Esophagus (tissue), 2 donors: ENCODE data around the gene CARD9. TPM values are rescaled to one million over a fixed set of nuclear protein-coding genes. Genes with fewer than 3 reads are reported as not detected.

Experiments used
- H3K27ac ChIP-seq, 2 donors: one replicate each; pipeline ENCODE4 v1.5.1; 2013; ENCODE audit warnings: low read depth in 2 of 2, mild to moderate bottlenecking in 2 of 2, inconsistent platforms in 1 of 2, low read length in 1 of 2, moderate library complexity in 1 of 2
- H3K27me3 ChIP-seq, 2 donors: one replicate each; pipeline ENCODE4 v1.6.1; 2013; ENCODE audit warnings: low read length in 2 of 2, control low read depth in 1 of 2, mild to moderate bottlenecking in 1 of 2; ENCODE audit not compliant: insufficient read depth in 2 of 2, control insufficient read depth in 1 of 2
- H3K36me3 ChIP-seq, 2 donors: one replicate each; pipeline ENCODE4 v1.6.1; 2013; ENCODE audit warnings: low read length in 1 of 2; ENCODE audit not compliant: control insufficient read depth in 2 of 2, insufficient read depth in 2 of 2
- H3K4me1 ChIP-seq, 2 donors: one replicate each; pipeline ENCODE4 v1.6.1; 2013; ENCODE audit warnings: low read length in 1 of 2; ENCODE audit not compliant: control insufficient read depth in 2 of 2, insufficient read depth in 2 of 2
- H3K4me3 ChIP-seq, 2 donors: one replicate each; pipeline ENCODE4 v1.5.1; 2013; ENCODE audit warnings: low read length in 2 of 2, mild to moderate bottlenecking in 2 of 2, low read depth in 1 of 2, moderate library complexity in 1 of 2
- H3K9me3 ChIP-seq, 2 donors: one replicate each; pipeline ENCODE4 v1.6.1; 2013; ENCODE audit warnings: mild to moderate bottlenecking in 2 of 2, low read depth in 1 of 2, low read length in 1 of 2, moderate library complexity in 1 of 2; ENCODE audit not compliant: control insufficient read depth in 2 of 2, insufficient read depth in 1 of 2
- WGBS, 2 donors: extraction: QIAGEN DNeasy Blood & Tissue Kit; methylation state at CpG; one replicate each; pipeline ENCODE4 v1.1.7; 2013; 5-methylcytosine and 5-hydroxymethylcytosine counted together
- polyA plus RNA-seq, 2 donors: library from polyadenylated mRNA; stranded (reverse); fragments of 200-250 nt; gene quantifications; one replicate each; pipeline ENCODE4 v1.2.3, GENCODE V29; 2013
- donor health status: healthy with polysubstance abuse.
- donor health status: Bipolar disorder and iron deficiency.

CARD9 gene
- polyA plus RNA-seq, 2 donors: 1.1 to 1.8 TPM

DNA sequence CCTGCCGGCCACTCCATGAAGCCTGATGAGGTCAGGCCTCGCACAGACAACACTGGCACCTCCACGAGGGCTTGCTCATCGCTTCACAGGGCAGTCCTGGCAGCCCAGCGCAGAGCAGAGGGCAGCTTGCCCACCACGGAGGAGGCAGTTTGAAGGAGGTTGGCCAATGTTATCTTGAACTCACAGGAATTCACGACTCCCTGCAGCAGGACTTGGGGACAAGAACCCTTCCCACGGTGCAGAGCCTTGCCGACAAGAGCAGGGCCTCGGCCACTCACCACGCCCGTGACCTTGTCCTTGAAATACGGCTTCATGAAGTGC is 21.5 kb upstream of the CARD9 start:
- Histone ChIP-seq H3K27ac (no peak overlapping the region), H3K4me1 (peaks cover 0 to 10% of the 10 kb centered on the region in 2 donors), H3K36me3 (peaks cover 14 to 49% of the 10 kb centered on the region in 2 donors), H3K4me3 (no peak overlapping the region), H3K27me3 (no peaks in the 10 kb centered on the region), H3K9me3 (no peaks in the 10 kb centered on the region)
- 92 to 93% methylated on average over 13 of the region's 13 CpGs for WGBS, 2 donors

DNA sequence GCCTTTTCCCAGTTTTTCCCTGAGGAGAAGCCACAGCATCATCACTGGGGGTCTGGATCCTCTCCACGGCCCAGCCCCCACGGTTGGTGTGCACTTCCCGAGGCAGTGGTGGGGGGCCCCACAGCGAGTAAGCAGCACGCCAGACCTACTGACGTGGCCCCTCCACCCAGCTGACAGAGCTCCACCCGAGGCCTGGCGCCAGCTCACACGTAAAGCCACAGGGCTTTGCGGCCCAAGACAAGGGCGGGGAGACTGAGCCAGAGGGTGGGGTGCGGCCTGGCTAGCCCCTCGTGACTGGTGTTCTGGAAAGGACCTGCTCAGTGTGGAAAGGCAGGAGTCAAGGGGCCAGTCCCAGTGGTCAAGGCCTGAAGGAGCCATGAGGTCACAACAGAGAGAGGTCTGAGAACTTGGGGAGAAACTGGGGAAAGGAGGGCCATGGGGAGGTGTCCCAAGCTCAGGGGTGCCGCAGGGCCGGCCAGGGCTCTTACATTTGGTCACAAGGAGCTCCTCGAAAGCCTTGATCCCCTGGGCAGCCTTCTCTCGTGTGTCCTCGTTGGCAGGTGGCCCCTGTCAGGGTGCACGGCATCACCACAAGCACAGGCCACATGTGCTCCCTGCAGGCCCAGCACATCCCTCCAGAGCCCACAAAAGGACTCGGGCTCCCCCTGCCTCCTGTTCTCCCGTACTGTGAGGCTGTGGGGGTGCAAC is 21.0 kb upstream of the CARD9 start:
- Histone ChIP-seq H3K27me3 (no peaks in the 10 kb centered on the region), H3K4me3 (no peak overlapping the region), H3K4me1 (peaks cover 0 to 9% of the 10 kb centered on the region in 2 donors), H3K27ac (no peak overlapping the region), H3K9me3 (no peaks in the 10 kb centered on the region), H3K36me3 (peaks cover 14 to 50% of the 10 kb centered on the region in 2 donors)
- 92 to 94% methylated on average over 21 of the region's 21 CpGs for WGBS, 2 donors

DNA sequence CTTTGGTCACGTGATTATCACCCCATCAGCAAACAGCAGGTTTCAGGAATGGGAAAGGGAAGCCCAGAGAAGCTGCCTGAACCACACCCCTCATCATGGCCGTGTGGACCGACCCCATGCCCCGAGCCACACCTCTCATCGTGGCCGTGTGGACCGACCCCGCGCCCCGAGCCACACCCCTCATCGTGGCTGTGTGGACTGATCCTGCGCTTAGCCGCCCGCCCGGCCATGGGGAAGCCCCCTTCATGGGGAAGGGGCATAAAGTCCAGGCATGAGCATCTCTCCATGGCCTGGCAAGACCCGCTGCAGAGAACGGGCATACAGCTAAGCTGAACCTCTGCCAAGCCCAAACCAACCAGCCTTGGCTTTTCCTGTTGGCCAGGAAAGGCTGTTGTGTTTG is 20.1 kb upstream of the CARD9 start:
- 84 to 87% methylated on average over 17 of the region's 17 CpGs for WGBS, 2 donors
- Histone ChIP-seq H3K4me1 (peaks cover 0 to under 1% of the 10 kb centered on the region in 2 donors), H3K4me3 (no peak overlapping the region), H3K27ac (no peak overlapping the region), H3K27me3 (no peaks in the 10 kb centered on the region), H3K36me3 (peaks cover 21 to 56% of the 10 kb centered on the region in 2 donors), H3K9me3 (no peaks in the 10 kb centered on the region)

DNA sequence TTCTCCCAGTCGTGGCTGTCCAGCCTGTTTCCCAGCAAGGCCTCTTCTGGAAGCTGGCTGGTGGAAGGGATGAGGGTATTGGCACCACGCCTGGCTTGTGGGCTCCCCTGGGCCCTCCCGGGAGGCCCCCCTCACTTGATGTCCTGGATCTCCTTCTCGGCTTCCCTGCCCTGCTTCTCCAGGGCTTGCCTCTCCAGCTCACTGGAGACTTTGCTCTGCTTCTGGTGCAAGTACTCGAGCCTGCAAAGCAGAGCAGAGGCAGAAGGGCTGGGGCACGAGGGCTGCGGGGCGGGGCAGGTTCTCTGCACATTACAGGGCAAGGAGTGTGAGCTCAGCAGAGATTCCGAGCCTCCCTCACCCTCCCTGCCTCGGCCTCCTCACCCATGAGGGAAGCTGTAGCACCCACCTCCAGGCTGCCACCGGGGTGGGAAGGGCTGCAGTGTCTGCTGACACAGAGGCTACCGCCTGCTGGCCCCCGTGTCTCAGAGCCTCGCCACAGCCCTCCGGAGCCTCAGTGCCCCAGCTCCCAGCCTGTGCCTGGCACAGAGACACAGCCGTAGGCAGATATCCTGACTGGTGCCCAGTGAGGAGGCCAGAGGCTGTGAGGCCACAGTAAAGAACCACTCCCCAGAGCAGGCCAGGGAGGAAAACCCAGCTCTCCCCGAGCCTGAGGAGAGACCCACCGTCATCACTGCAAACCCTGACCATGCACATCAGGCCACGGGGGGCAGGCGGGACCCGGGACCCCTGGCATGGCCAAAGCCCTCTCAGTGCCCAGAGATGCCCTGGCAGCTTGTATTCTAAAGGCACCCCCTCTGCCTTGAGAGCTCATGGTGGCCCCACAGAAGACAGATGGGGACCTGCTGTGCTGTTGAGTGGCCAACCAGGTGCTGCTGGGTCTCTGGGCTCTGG is 19.3 kb upstream of the CARD9 start:
- Histone ChIP-seq H3K27me3 (no peaks in the 10 kb centered on the region), H3K27ac (no peak overlapping the region), H3K4me1 (no peaks in the 10 kb centered on the region), H3K4me3 (no peak overlapping the region), H3K9me3 (no peaks in the 10 kb centered on the region), H3K36me3 (peaks cover 26 to 60% of the 10 kb centered on the region in 2 donors)
- 87% methylated on average over 21 of the region's 21 CpGs for WGBS, 2 donors

DNA sequence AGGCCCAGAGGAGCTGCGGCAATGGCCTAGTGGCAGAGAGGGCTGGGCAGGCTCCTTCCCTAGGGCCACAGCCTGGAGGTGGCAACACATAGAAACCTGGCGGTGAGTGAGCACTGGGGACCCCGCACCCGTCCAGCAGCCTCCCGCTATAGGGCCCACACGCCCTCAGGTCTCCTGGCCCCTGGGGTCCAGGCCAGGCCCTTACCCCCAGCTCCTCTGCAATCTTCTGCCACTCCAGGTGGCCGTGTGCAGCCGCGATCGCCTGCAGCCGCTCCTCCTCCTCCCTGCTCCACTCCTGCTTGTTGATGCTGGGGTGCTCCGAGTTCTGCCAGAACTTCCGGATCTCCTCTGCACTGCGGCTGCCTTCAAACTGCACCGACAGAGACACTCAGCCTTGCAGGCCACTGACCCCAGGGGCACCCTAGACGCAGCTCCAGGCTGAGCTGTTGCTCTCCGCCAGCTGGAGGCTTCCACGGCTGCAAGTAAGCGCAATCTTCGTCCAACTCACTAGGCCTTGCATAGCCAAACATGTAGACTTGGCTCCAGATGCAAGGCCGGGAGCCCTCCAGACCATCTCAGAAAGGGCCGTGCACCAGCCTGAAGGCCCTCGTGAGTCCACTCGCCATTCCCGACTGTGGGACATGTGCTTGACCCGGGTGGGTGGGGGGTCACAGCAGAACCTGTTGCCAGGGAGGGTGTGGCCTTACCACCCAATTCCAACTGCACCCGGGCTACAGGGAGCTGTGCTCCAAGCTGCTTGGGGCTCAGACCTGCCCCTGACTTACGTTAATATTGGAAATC is 18.5 kb upstream of the CARD9 start:
- H3K9me3 ChIP-seq: no peaks in the 10 kb centered on the region
- no peak overlapping the region for H3K4me3 ChIP-seq
- H3K27ac ChIP-seq: no peak overlapping the region
- no peaks in the 10 kb centered on the region for H3K4me1 ChIP-seq
- H3K27me3 ChIP-seq: no peaks in the 10 kb centered on the region
- WGBS, 2 donors: 92% methylated on average over 28 of the region's 28 CpGs
- H3K36me3 ChIP-seq: peaks cover 32 to 65% of the 10 kb centered on the region in 2 donors

DNA sequence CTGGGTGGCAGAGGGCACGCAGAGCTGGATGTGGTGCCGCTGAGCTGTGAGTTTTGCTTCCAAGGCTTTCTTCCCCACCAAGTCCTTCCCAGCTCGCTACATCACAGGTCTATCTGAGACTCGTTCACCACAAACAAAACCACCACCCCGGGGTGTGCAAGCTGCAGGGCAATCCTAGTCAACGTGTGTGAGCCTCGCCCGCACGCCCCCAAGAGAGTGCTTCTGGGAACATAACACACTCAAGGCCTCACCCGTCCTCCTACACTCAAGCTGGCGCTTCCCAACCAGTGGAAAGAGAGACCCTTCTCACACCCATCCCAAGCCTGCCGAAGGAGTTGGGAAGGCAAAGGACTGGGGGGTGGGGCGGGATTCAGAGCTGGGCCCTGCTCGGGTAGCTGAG is 15.9 kb upstream of the CARD9 start:
- WGBS, 2 donors: 84 to 85% methylated on average over 14 of the region's 14 CpGs

DNA sequence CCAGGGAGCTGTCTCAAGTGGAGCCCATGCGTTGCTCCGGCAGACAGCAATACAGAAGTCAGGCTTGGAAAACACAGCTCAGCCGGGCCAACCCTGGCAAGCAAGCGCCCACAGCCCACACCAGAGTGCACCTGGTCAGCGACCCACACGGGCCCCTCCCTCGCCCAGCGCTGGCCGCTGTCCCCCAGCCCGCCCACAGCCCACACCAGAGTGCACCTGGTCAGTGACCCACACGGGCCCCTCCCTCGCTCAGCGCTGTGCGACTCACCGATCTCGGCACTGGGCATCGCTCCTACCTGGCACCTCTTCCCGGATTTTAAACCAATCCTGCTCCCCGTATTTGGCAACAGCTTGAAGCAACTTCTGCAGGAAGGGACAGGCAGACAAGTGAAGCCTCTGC is 13.7 kb upstream of the CARD9 start:
- Histone ChIP-seq H3K27me3 (no peaks in the 10 kb centered on the region), H3K27ac (no peak overlapping the region), H3K9me3 (no peaks in the 10 kb centered on the region), H3K36me3 (peaks cover 36 to 52% of the 10 kb centered on the region in 2 donors), H3K4me1 (no peaks in the 10 kb centered on the region), H3K4me3 (no peak overlapping the region)
- WGBS, 2 donors: 94 to 97% methylated on average over 13 to 19 of the region's 19 CpGs

More for the DNA sequence above, 15.9 kb upstream of the CARD9 start:
- no peak overlapping the region for H3K27ac ChIP-seq
- H3K36me3 ChIP-seq: peaks cover 25 to 45% of the 10 kb centered on the region in 2 donors
- H3K27me3 ChIP-seq: no peaks in the 10 kb centered on the region
- no peaks in the 10 kb centered on the region for H3K9me3 ChIP-seq
- no peak overlapping the region for H3K4me3 ChIP-seq
- no peaks in the 10 kb centered on the region for H3K4me1 ChIP-seq

DNA sequence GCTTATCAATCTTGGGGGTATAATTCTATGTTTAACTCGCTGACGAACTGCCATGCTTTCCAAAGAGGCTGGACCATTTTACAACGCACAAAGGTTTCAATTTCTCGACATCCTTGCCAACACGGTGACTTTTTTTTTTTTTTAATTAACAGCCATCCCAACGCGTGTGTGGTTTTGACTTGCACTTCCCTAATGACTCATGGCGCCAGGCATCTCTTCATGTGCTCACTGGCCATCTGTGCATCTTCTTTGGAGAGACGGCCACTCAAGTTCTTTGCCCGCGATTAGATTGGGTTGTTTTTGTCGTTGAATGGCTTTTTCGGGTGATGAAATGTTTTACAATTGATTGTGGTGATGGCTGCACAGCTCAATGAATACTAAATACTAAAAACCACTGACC is 12.5 kb upstream of the CARD9 start:
- peaks cover 32 to 54% of the 10 kb centered on the region in 2 donors for H3K36me3 ChIP-seq
- 83 to 90% methylated on average over 13 of the region's 13 CpGs for WGBS, 2 donors

DNA sequence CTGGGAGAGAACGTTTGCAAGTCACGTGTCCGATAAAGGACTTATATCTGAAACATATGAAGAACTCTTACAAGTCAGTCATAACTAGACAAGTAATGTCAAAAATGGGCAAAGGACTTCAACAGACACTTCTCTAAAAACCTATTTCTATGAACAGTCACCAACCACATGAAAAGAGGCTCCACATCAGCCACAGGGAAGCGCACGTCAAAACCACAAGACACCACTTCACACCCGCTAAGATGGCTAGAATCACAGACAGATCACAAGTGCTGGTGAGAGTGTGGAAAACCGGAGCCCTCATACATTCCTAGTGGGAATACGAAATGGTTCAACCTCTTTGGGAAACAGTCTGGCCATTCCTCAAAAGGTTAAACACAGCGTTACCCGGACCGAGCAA is 11.5 kb upstream of the CARD9 start:
- H3K27me3 ChIP-seq: no peaks in the 10 kb centered on the region
- H3K27ac ChIP-seq: no peak overlapping the region
- peaks cover 32 to 62% of the 10 kb centered on the region in 2 donors for H3K36me3 ChIP-seq
- H3K4me1 ChIP-seq: no peaks in the 10 kb centered on the region
- no peak overlapping the region for H3K4me3 ChIP-seq
- H3K9me3 ChIP-seq: no peaks in the 10 kb centered on the region
- 81 to 86% methylated on average over 11 of the region's 11 CpGs for WGBS, 2 donors

More for the DNA sequence above, 12.5 kb upstream of the CARD9 start:
- Histone ChIP-seq H3K27me3 (no peaks in the 10 kb centered on the region), H3K9me3 (no peaks in the 10 kb centered on the region), H3K4me3 (no peak overlapping the region), H3K4me1 (no peaks in the 10 kb centered on the region), H3K27ac (no peak overlapping the region)
